Nephron (organoid): ENCODE data around the gene POU6F2.

Source experiments
- H3K27ac Mint-ChIP-seq, 3 experiments: 2 replicates each; pipeline ENCODE4 v1.8.0; 2020; ENCODE audit warnings: mixed read lengths in 3 of 3, mild to moderate bottlenecking in 2 of 3, moderate library complexity in 1 of 3
- H3K27me3 Mint-ChIP-seq: 2 replicates; pipeline ENCODE4 v1.8.0; 2021; ENCODE audit warnings: low read depth, mild to moderate bottlenecking, moderate library complexity, mixed read lengths
- H3K36me3 Mint-ChIP-seq: 2 replicates; pipeline ENCODE4 v1.8.0; 2020; ENCODE audit warnings: low read depth, mixed read lengths
- H3K4me1 Mint-ChIP-seq: 2 replicates; pipeline ENCODE4 v1.8.0; 2020; ENCODE audit warnings: mixed read lengths
- H3K4me3 Mint-ChIP-seq, 3 experiments: 2 replicates each; pipeline ENCODE4 v1.8.0; 2020; ENCODE audit warnings: mild to moderate bottlenecking in 3 of 3, mixed read lengths in 3 of 3, moderate library complexity in 2 of 3
- H3K9me3 Mint-ChIP-seq: 2 replicates; pipeline ENCODE4 v1.8.0; 2020; ENCODE audit warnings: mixed read lengths
- TF ChIP-seq, protein P1 (sequence below), 3 experiments: fragments of 200-600 bp; sonication (generic); IDR thresholded peaks; one replicate each; pipeline ENCODE4 v1.5.0; 2021; ENCODE audit warnings: antibody characterized with exemption in 3 of 3; ENCODE audit not compliant: unreplicated experiment in 3 of 3

The POU6F2 gene

GRCh38 chr7:39464350-39465054 is 486.8 kb downstream of the POU6F2 start:
- peak overlapping the region; percentile 70 to 75 (median 74) for H3K4me3 Mint-ChIP-seq
- H3K4me1 Mint-ChIP-seq = peaks cover 22% of the 10 kb centered on the region

DNA sequence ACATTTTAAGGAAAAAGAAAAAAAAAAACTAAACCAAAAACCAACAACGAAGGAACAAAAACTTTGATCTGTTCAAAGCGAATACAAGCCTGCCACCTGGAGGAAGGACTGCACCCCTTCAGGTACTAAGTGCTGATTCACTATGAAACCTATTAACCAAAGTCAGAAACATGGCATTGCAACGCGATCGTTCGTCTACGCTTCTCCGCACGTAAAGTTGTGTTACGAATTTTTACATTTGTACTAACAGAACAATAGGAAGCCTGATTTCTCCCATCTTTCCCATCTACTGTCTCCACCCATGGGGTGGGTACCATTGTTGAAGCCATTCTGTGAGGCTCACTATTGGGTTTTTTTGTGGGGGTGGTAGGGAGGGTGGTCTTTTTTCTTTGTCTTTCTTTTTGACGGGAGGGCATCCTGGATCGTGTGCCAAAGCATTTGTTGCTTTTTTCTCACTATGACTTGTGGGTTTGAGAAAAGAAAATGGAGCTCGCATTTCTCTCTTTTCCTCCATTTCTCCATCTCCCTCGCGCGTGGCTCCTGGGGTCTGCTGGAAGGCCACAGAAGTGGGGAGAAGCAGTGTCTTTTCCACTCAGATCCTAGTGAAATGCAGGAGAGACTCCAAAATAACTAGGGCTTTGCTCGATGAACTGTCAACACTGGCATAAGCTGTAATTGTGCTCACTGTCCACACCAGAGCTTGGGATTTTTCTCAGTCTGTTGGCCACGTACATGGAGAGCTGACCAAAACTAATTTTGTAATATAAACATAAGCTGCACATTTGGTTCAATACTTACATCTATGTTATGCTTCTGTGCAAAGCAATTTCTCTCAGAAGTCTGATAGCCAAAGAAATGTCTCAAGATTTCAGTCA is 487.6 kb downstream of the POU6F2 start:
- Mint-ChIP-seq H3K36me3 (no peaks in the 10 kb centered on the region), H3K4me3 (peak overlapping the region; percentile 70 to 75 (median 74)), H3K9me3 (no peaks in the 10 kb centered on the region), H3K27ac (peak overlapping the region; percentile 41 to 70 (median 51)), H3K4me1 (peaks cover 18% of the 10 kb centered on the region), H3K27me3 (no peaks in the 10 kb centered on the region)
- TF ChIP-seq, protein P1, sequence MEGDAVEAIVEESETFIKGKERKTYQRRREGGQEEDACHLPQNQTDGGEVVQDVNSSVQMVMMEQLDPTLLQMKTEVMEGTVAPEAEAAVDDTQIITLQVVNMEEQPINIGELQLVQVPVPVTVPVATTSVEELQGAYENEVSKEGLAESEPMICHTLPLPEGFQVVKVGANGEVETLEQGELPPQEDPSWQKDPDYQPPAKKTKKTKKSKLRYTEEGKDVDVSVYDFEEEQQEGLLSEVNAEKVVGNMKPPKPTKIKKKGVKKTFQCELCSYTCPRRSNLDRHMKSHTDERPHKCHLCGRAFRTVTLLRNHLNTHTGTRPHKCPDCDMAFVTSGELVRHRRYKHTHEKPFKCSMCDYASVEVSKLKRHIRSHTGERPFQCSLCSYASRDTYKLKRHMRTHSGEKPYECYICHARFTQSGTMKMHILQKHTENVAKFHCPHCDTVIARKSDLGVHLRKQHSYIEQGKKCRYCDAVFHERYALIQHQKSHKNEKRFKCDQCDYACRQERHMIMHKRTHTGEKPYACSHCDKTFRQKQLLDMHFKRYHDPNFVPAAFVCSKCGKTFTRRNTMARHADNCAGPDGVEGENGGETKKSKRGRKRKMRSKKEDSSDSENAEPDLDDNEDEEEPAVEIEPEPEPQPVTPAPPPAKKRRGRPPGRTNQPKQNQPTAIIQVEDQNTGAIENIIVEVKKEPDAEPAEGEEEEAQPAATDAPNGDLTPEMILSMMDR (IDR thresholded peaks at IDR 0.05; ENCODE audit: unreplicated experiment in 3 of 3) = peak; percentile 86 to 97 (median 86)

More at GRCh38 chr7:39464350-39465054, 486.8 kb downstream of the POU6F2 start:
- Mint-ChIP-seq H3K27me3 (no peaks in the 10 kb centered on the region), H3K36me3 (no peaks in the 10 kb centered on the region), H3K27ac (peak overlapping the region; percentile 41 to 70 (median 51)), H3K9me3 (no peaks in the 10 kb centered on the region)
- TF ChIP-seq, protein P1 (IDR thresholded peaks at IDR 0.05; ENCODE audit: unreplicated experiment in 3 of 3) = no peak

GRCh38 chr7:39468261-39468660 is 490.6 kb downstream of the POU6F2 start:
- TF ChIP-seq, protein P1 (IDR thresholded peaks at IDR 0.05; ENCODE audit: unreplicated experiment in 3 of 3) = no peak
- Mint-ChIP-seq H3K4me1 (peaks cover 10% of the 10 kb centered on the region), H3K27ac (no peak overlapping the region), H3K4me3 (no peak overlapping the region), H3K9me3 (no peaks in the 10 kb centered on the region), H3K36me3 (no peaks in the 10 kb centered on the region), H3K27me3 (no peaks in the 10 kb centered on the region)

DNA sequence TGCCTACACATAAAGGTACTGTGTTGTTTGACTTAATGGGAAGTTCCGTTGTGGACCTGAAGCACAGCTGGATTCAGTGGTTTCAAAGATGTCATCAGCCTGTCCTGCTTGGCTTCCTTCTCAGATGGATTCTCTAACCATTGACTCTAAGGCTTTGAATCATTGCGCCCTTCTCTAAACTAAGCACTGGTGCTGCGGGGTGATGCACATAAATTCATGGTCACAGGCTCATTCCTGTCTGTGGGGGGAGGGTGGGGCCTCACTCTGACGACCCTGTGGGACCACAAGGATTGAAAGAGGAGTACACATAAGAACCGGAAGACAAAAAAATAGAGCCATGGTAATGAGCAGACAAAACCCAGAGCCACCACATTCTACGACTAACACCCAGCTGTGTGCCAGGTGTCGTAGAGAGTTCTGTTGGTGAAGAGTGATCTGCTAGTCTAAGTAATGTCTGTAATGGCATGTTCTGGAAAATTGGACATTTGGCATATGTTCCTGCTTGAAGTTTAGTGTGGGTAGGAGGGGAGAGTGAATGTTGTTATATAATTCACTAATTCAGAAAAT is 491.2 kb downstream of the POU6F2 start:
- H3K27me3 Mint-ChIP-seq = no peaks in the 10 kb centered on the region
- H3K9me3 Mint-ChIP-seq = no peaks in the 10 kb centered on the region
- no peak overlapping the region for H3K27ac Mint-ChIP-seq
- H3K4me3 Mint-ChIP-seq = no peak overlapping the region
- peaks cover 7% of the 10 kb centered on the region for H3K4me1 Mint-ChIP-seq
- no peaks in the 10 kb centered on the region for H3K36me3 Mint-ChIP-seq
- TF ChIP-seq, protein P1 (IDR thresholded peaks at IDR 0.05; ENCODE audit: unreplicated experiment in 3 of 3) = no peak

GRCh38 chr7:39480901-39481300 is 503.2 kb downstream of the POU6F2 start:
- Mint-ChIP-seq H3K4me3 (no peak overlapping the region), H3K27ac (no peak overlapping the region), H3K27me3 (no peaks in the 10 kb centered on the region), H3K36me3 (no peaks in the 10 kb centered on the region), H3K4me1 (no peaks in the 10 kb centered on the region), H3K9me3 (peaks cover 11% of the 10 kb centered on the region)
- TF ChIP-seq, protein P1 (IDR thresholded peaks at IDR 0.05; ENCODE audit: unreplicated experiment in 3 of 3) = no peak
